PC-9 (cell line): ENCODE data around the gene CUL2.

ENCODE experiments used
- EZH2 ChIP-seq: fragments of 200-600 bp; sonication (generic); IDR thresholded peaks from 2 replicates; pipeline ENCODE4 v1.8.0; 2017; ENCODE audit warnings: antibody characterized with exemption, low read depth
- TF ChIP-seq, protein P1 (sequence below): fragments of 200-600 bp; sonication (generic); conservative IDR thresholded peaks from 2 replicates; pipeline ENCODE4 v1.6.1; 2017; ENCODE audit warnings: mixed run types, antibody characterized with exemption, mild to moderate bottlenecking, moderate library complexity

- TF ChIP-seq, protein P1, sequence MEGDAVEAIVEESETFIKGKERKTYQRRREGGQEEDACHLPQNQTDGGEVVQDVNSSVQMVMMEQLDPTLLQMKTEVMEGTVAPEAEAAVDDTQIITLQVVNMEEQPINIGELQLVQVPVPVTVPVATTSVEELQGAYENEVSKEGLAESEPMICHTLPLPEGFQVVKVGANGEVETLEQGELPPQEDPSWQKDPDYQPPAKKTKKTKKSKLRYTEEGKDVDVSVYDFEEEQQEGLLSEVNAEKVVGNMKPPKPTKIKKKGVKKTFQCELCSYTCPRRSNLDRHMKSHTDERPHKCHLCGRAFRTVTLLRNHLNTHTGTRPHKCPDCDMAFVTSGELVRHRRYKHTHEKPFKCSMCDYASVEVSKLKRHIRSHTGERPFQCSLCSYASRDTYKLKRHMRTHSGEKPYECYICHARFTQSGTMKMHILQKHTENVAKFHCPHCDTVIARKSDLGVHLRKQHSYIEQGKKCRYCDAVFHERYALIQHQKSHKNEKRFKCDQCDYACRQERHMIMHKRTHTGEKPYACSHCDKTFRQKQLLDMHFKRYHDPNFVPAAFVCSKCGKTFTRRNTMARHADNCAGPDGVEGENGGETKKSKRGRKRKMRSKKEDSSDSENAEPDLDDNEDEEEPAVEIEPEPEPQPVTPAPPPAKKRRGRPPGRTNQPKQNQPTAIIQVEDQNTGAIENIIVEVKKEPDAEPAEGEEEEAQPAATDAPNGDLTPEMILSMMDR: no peak
- no peak for TF ChIP-seq EZH2
Observed at GRCh38 chr10:35011771-35012191, 78.4 kb downstream of the CUL2 start.
